GM19099 (cell line): ENCODE measurements around the gene RPIA.

Source experiments
- POLR2A ChIP-seq: IDR thresholded peaks from 3 replicates; pipeline ENCODE4 v1.6.1; 2011; ENCODE audit warnings: low read depth; ENCODE audit not compliant: insufficient read length; ENCODE audit errors: extremely low read depth

The RPIA gene

DNA sequence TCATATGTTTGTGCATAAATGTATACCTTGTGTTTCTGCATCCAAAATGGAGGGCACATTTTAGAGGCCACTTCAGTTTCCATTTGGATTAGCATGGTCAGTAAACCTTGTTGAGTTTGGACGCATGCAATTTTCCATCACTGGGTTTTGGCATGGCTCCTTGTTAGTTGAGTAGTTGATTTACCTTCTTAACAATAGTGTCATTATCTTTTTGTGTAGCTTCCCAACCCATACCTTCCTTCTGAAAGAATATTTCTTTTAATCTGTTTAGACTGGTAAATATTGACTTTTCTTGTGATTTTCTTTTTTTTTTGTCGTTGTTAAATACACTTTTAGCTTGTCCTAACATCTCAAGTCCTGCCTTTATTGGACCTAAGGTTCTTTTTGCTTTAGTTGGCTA, 15.5 kb downstream of the RPIA start:
- no peak for TF ChIP-seq POLR2A

GRCh38 chr2:88709181-88709631, 17.7 kb downstream of the RPIA start:
- TF ChIP-seq POLR2A = no peak

GRCh38 chr2:88711289-88711688, 19.8 kb downstream of the RPIA start:
- TF ChIP-seq POLR2A = no peak

DNA sequence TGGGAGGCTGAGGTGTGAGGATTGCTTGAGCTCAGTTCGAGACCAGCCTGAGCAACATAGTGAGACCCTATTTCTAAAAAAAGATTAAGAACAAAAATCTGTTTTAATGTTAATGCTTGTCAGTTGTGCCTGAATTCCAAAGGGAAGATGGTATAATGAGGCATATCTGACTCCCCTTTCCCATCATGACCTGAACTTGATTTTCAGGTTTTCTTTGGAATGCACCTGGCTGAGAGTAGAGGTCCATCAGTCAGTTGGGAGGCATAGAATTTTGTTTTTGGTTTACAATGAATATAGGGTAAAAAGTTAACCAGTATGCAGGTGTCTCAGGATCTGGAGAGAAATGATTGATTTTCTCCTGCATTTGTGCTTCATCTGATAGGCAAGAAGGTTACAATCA, 20.4 kb downstream of the RPIA start:
- TF ChIP-seq POLR2A = no peak

GRCh38 chr2:88713408-88713807, 21.9 kb downstream of the RPIA start:
- no peak for TF ChIP-seq POLR2A

DNA sequence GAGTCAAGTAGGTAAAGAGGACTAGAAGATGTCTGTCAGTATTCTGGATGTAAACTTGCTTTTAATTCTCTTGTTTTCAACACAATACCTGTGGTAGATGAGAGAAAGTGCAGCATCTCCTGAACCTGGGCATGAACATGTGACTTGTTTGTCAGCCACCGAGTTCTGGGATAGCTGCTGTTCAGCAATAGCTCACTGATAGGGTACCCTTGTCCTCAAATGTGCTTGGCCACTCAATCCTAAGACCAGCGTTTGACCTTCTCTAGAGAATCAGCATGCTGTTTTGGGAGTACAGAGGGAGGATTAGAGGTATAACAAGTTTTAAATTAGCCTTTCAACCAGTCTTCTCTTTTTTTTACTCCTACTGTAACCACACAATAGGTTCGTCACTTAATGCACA, 23.2 kb downstream of the RPIA start:
- TF ChIP-seq POLR2A = no peak

- no peak for TF ChIP-seq POLR2A
These were observed 28.9 kb downstream of the RPIA start for GRCh38 chr2:88720399-88720798.

DNA sequence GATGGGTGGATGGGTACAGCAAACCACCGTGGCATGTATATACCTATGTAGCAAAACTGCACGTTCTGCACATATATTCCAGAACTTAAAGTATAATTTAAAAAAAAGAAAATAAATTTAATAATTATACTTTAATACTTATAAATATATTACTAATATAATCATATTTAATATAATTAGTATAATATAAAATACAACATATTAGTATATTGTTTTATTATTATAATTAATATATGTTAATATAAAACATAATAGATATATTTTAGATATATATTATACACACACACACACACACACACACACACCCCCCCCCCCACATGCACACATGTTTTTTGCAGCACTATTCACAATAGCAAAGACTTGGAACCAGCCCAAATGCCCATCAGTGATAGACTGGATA, 29.8 kb downstream of the RPIA start:
- no peak for TF ChIP-seq POLR2A

DNA sequence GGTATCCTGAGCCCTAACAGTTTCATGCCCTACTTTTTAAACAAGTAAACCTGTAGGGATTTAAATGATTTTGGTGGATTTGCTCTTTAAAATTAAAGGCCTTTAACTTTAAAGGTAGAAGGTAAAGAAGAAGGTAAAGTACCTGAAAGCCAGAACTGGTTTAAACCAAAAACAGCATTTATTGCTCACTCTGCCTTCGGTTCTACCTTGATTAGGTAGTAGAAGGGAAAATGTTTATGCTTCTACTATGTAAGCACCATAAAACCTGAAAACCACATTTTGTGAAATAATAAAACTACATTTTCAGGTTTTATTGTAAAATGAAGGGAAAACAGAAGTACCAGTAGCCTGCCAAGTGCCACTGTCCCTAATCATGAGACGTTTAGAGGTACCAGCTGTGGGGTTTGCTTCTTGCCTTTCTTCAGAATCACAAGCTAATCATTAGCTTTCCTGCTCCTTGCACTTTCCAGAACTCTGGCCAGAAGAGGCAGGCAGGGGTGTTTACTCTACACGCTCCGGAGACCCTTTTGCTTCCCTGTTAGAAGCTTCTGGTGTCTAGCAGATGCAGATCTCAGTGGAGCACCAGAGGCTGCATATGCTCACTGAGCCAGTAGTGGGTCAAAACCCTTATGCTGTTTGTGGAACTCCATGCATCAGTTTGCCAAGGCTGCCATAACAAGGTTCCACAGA, 33.3 kb downstream of the RPIA start:
- no peak for TF ChIP-seq POLR2A

- TF ChIP-seq POLR2A = no peak
These were observed 37.7 kb downstream of the RPIA start for GRCh38 chr2:88729061-88729745.

DNA sequence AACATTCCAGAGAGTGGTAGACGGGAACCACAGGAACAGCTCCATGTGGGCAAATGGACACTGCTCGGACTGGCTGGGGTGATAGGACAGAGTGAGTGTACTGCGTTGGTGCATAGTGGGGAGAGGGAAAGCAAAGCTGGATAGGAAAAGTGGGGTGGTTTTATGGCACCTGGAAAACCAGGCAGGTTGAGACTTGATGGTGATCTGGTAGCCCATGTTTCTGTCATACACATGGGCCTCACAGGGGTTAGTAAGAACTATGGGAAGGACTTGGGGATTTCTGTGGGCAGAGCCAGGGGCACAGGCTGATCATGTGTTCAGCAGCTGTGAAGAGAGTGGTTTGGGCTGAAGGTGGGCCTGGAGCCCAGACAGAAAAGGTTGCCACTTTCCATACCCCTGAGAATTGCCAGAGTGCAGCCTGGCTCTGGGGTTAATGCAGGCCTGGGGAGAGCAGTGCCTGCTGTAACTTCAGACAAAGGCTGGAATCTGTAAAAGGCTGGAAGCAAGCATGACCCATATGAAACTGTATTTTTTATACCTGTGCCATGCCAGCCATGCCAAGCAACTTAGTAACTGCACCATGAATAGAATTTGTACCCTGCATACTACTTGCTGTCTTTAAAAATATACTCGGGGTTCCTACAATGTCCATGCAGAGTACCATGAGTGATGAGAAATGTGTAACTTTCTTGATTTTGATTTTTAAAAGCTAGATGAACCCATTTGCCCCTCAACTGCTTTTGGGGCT, 41.9 kb downstream of the RPIA start:
- TF ChIP-seq POLR2A = no peak

DNA sequence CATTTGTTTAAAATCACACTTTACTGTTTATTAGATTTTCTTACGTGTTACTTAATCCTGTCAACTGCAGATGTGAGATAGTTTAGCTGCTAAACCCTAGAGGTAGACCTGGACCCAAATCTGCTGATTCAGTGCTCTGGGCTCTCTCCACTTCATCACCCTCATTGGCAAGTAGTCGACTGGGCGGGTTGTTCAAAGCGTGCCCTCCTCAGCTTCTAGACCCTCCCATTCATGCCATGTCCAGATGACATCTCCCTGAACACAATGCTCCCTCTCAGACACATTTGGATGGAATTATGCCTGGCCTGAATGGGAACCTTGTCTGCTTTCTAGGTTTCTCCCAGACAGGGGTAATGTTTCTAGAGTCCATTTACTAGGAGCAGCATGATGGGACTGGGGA, 43.7 kb downstream of the RPIA start:
- no peak for TF ChIP-seq POLR2A

GRCh38 chr2:88735853-88736252, 44.4 kb downstream of the RPIA start:
- no peak for TF ChIP-seq POLR2A

GRCh38 chr2:88736437-88736836, 45.0 kb downstream of the RPIA start:
- no peak for TF ChIP-seq POLR2A

DNA sequence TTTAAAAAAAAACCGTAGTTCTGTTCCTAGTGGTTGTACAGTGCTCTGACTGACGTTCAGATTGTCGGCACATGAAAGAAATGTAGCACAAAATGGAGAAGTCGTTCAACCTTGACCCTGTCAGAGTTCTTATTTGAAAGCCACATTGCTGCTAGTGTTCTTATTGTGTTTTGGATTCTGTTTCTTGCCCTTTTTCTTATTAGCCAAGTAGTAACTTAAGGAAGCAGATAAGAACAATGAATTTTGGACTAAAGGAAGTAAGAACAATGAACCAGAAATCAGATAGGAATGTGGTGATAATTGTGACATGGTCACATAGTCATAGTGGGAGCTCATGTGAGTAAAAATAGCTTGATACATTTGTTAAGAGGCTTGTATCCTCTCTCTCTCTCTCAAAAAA, 45.9 kb downstream of the RPIA start:
- TF ChIP-seq POLR2A = no peak

DNA sequence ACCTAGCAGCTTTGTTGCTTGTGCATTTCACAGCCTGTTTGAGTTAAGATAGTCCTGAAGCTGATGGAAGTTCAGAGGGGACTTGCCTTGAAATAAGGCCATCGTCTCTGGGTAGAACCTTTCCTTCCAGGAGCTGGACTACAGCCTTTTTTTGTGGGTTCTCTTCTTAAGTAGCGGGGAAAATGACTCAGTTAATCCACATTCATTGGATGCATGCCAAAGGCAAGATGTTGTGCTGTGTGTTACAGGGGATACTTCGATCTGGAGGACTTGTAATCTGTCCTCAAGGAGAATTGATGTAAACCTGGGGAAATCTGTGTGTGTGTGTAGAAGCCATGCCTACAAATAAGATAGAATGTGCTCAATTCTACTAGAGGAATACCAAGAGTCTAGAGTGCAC, 46.8 kb downstream of the RPIA start:
- TF ChIP-seq POLR2A = no peak
